GM18519 (cell line): ENCODE measurements around the gene DISP1.

Experiments
- ATAC-seq: cut with Tn5 transposase; IDR thresholded peaks from one replicate; pipeline ENCODE4 v1.9.1; 2021; ENCODE audit warnings: mild to moderate bottlenecking, moderate library complexity; ENCODE audit not compliant: unreplicated experiment, low FRiP score

The DISP1 gene

DNA sequence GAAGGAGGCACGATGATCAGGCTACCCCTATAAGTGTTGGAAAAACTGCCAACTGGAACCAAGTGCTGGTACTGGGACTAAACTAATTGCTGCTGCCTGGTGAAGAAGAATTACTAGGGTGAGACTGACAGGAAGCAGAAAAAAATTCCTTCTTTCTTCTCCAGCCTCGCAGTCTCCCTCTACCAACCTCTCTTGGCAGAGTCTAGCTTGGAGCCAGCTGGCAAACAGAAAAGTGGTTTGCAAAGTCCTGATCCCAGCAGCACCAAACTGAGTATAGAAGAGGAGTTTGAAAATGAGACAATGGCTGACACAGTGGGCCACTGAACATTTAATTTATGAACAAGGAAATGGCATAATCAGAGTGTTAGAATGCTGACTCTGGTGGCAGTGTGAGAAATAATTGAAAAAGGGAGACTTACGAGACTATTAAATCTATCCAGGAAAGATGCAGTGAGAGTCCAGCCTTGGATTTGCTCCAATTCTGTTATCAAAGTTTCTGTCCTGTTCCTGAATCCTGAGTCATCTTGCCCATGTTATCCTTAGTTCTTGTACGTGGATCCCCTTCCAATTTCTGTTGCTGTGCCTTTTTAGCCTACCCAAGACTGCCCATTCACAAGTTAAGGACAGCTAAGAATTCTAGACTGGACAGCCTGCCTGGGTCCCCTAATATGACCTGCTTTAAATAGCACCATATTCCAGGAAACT, 23.7 kb upstream of the DISP1 start:
- no peak for ATAC-seq

DNA sequence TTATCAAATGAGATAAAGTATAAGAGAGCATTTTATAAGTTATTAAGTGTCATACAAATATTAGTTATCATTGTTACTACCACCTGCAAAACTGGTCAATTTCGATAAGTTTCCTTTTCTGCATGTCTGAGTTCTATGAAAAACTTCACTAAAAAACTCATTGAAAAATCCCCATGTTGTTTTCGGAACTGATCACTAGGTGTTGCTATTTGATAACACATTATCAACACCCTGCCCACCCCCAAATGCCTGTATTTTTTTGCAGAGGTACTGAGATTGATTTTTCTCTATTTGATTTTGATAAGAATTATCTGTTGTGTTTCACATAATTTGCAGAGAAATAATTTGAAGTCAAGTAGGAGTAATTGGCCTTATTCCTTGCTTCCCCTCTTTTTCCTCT, 22.1 kb upstream of the DISP1 start:
- no peak for ATAC-seq

DNA sequence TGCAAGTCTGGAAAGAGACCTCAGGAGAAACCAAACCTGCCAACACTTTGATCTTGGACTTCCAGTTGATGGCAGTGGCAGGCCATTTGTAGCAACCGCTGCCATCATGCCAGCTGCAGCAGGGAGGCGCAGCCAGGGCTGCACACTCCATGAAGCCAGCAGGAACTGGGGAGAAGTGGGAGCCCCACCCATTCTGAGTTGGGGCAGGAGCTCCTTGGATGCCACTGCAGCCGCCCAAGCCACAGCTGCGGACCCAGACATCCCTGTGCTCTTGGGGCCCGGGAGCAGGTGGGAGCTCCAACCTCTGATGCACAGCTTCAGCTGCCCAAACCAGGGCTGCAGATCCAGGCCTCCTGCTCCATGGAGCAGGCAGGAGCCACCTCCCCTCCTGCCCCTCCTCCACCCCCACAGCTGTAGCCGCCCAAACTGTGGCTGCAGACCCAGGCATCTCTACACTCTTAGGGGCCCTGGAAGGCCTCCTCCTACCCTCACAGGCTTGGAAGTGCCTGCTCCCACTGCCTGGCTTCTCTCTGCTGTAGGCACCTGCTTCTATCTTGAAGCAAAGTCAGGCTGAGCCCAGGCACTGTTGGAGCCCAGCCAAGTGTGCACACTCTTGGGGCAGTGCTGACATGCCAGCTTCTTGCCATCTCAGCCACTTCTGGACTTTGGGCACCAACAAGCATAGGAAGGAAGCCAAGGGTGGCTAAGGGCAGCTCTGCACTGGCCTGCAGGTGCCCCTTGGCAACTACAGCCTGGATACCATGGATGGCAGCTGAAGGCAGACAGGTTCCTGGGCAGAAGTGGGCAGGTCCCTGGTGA, 20.0 kb upstream of the DISP1 start:
- no peak for ATAC-seq

DNA sequence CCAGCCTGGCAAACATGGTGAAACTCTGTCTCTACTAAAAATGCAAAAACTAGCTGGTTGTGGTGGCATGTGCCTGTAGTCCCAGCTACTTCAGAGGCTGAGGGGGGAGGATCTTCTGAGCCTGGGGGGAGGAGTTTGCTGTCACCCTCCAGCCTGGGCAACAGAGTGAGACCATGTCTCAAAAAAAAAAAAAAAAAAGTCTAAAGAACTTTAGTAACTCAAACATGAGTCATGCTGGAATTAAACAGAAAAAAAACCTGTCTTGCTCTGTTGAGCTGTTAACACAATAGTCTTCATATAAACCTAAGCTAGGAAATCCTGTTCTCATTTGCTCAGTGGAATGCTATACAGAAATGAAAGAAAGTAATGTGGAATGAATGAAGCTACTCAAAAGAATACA, 16.7 kb upstream of the DISP1 start:
- ATAC-seq, result no peak

DNA sequence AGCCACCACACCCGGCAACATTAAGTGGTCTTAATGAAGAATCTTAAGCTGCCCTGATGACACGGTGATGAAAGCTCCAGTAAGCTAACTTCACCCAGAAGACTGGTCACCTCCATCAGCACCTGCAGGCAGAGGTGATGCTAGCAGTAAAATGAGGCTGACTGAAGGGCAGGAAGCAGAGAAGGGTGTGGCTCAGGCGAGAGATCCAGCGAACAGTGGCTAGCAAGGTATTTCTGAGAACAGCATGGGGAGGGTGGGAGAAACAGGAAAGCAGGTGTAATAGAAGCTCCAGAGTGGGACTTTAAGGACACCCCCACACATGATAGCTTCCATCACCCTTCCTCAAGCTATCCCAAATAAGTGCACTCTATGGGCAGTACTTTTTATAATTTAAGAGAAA, 15.9 kb upstream of the DISP1 start:
- ATAC-seq, result no peak

DNA sequence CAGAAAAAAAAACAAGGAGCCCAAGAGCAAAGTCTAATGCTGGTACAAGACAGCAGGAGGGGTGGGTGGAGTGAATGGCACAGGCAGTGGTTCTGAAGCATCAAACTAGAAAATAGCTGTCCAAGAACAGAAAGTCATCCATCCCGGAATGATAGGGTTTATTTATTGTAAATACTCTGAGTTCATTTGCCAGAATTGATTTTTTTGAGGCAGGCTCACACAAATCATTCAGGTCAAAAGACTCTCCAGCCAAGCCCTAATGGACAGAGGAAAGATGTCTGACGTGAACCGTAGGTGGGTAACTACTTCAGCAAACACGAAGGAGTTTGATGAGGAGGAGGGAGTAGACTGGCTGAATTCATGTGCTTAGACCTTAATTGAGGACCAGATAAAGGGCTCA, 13.8 kb upstream of the DISP1 start:
- no peak for ATAC-seq

DNA sequence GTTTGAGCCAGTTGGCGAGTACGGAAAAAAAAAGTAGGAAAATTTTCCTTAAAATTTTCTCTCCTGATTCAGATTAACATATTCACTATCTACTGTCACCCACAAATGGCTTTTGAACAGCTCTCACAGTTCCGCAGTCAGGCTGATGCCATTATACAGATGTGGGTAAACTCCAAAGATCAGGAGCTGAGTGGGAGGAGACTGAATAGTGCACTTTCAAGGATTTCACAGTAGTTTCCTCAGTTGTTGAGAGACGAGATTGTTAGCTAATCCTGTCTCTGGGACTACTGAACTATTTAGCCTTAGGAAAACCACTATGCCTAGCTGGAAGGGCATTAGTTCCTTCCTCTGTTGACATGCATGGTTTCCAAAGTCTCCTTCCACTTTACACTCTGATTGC, 3.2 kb upstream of the DISP1 start:
- ATAC-seq, result no peak

DNA sequence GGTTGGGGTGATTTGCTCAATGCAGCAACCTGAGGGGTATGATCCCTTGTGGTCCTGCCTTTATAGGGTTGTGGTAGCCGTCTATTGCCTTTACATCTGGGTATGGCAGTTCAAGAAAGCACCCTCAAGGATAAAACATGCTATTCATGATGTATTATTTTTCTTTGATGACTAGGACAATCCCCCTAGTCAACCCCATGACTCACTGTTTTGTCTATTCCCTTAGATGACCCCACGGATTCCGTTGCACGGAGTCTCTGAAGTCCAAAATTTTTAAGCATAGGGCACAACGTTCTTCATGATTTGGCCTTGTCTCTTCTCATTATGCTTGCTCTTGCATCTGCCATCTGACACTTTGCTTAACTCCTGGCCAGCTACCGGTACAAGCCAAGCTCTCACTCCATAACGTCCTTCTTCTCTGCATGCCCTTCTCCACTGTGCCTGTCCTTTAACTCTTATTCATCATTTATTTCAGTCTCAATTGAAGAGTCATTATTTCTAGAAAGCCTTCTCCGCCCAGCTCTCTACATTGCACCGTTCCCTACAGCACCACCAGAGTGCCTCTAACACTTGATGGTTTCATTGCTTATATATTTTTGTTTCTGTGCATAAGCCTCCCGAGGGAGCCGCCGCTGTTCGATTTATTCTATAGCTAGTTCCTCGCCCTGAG, 838 bp upstream of the DISP1 start:
- ATAC-seq, result no peak

DNA sequence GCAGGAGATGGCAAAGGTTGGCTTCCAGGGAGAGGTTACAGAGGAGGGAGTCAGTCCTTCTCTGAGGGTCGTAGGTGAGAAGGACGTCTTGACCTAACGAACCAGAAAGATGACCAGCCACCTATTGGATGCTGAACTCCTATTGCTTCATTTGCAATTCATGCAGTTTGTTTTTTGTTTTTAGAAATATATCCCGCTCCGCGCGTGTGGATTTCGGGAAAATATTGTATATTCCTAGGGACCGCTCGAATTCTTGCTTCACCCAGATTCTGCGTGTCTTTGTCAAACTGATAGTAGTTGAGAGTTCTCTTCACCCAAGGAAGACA, 564 bp downstream of the DISP1 start:
- ATAC-seq, result no peak

DNA sequence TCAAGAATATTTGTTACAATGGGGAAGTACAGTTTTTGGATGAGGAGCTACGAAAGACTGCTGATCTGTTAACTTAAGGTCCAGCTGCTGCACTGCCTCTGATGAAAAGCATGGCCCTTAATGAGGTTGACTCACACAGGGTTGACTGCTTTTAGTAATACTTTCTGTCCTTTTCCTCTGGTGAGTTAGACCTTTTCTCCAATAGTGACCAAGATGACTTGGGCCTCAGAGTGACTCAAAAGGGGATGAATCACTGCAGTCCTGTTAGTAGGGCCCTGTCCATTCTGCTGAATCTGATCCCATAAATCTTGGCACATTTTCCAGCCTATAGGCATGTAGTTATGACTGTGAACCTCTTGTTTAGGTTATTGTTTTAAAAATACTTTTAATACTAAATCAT, 2.7 kb downstream of the DISP1 start:
- no peak for ATAC-seq

DNA sequence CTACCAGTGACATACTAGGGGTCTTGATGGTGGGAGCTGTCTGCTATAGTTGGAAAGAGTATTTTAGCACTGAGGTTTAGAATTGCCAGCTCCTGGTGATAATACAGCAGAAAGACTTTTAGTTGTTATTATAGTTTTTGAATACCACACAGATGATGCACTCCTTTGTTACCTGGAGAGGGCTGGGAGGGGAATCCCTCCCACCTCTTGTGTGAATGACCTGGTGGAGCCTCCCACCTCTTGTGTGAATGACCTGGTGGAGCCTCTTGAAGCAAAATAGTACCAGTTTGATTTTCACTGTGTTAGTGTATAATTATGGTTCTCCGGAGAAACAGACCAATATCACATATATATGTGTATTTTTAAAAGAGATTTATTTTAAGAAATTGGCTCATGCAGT, 3.3 kb downstream of the DISP1 start:
- ATAC-seq, result no peak

DNA sequence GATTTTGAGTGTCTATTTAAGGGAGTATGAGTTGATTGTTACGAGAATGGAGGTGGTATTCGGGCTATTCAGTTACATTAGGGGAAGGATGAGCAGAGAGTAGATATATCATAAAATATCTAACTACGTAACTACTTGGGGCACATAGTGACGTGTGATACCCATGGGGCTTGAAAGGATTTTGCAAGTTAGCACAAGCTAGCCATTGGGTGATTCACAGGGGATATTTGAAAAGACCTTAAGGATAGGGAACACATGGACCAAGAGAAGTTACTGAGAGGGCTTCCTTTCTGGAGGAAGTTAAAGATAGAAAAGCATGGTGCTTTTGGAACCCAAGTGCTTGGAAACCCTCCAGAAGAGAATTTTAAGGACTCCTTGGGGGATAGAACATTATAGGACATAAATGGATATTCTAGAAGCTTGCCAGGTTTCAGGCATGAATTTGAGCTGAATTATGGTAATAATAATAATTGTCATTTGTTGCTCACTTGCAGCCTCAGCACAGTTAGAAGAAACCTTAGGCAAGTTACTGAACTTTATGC, 5.4 kb downstream of the DISP1 start:
- ATAC-seq, result no peak

DNA sequence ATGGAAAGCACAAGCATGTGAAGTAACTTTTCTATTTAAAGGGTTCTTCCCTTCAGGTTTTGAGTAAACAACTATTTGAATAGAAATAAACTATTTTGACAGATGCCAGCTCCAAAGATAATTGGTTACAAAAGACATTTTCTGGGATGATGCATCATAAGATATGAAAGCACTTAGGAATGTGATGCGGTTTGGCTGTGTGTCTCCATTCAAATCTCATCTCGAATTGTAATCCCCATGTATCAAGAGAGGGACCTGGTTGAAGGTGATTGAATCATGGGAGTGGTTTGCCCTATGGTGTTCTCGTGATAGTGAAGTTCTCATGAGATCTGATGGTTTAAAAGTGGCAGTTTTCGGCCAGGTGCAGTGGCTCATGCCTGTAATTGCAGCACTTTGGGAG, 6.4 kb downstream of the DISP1 start:
- no peak for ATAC-seq

DNA sequence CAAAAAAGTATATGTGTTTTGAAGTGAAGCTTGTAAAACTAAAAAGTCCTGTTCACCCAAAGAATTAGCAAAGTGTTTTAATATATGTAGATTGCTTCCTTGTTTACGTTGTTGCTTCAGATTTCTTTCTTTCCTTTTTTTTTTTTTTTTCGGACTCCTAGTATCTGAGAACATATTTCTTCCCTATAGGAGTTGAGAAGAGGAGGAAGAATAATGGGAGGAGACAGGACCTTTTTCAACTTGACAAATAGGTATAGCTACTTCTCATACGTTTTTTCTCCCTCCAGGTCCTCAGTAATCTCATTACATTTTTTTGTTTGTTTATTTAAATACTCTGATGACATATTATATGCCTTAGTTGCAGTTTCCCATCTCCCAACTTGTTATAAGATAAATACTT, 8.9 kb downstream of the DISP1 start:
- ATAC-seq, result no peak

DNA sequence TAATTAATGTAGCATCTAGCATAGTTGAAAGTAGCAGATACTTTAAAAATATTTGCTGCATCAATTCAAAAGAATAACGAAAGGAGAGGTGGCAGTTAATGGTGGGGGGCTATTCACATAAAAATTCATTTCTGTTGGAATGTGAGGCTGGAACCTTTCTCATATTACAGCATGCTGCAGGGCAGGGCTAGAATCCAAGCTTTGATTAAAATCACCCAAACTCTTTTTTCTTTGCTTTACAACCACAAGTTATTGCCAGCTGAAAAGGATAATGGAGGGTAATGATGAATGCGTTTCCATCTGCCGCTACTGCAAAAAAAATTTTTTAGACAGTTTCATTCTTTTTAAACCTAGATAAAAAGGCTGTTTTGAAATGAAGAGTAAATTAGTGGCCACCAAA, 9.8 kb downstream of the DISP1 start:
- ATAC-seq, result no peak

DNA sequence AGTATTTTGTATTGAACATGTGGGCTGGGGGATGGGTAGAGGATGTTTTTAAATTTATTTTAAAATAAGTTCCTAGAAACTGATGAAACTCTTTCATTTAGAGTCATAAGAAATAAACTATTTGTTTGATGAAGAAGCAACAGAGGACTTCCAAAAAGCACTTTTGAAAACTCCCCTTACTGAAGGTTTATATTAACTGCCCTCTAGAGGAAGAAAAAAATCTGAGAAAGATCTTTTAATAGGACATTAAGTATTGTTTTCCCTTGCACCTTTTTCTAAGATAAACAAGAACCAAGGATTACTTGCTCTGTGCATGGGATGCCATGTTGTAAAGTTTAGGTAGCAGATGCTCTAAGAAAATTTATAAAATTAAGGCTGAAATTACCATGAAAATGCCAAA, 14.1 kb downstream of the DISP1 start:
- no peak for ATAC-seq

DNA sequence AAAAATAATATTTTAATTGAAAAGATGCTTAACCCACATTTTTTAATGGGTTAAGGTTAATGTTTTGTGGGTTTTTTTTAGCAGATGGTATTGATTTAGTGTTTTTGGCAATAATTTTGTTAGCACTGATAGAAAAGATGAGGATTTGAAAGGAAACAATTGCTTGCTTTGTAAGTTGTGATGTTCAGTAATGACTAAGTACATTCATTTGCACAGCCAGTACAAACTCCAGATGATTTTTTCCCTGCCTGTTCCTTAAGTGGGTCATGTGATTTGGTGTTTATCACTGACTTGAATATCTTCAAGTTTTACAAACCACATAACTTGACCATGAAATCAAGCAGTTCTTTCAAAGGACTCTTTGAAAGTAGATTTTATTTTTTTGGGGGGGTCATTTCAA, 15.0 kb downstream of the DISP1 start:
- ATAC-seq, result no peak

DNA sequence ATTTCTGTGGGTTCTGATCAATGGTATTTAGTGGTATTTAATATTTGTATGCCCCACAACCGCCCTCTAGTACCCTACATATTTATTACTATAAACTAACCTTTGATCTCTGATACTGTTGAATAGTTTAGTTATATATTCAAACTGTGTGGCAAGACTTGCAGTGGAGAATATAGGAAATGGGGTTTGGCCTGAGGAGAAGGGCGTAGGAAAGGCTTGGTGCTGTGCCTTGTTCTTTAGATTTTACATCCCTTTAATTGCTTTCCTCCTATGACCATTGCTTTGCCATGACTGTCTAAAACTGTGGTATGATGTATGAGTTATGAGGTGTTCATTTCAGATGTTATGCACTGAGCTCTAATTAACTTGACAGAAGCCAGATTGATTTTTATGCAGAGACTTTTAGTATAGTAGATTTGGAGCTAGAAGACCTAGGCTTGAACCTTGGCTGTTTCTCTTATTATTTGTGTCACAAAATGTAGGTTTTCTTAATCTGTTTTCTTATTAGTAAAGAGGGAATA, 18.6 kb downstream of the DISP1 start:
- no peak for ATAC-seq

DNA sequence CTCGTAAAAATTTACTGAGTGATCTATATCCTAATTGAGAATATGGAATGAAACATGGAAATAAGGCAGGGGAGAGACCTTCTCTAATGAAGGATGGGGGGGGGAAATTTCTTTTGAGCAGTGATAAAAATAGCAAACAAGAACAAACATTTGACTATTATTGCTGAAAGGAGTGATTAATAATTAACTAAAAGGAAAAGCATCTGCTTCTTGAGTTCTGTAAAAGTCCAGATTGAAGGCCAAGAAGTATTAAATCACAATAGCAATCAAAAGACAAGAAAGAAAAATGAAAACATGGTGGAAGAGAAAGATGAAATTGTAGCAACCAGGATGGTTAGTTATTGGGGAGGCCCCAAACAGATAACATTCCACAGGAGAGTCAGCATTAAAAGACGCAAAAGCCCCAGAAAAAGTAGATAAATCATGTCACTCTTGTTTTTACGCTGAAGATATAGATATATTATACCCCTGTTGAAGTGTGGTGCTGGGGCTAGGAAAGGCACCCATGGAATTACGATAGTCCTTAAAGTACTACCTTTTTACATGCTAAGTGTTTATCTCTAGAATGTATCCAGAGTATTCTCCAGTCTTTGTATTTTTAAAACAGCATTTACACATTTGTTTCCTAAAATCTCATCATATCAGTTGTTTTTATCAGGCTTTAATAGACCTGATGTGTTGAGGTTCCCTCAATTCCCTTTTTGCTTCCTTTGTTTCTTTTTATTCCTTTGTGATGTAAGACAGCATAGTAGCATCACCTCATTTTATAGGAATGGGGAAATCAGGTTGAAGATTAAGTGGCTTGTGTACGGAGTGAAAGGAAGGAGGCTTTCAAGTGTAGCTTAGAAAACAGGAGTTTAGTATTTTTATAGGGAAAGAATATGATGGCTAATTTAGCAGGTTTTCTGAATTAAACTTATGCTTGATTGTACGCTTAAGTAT, 28.9 kb downstream of the DISP1 start:
- ATAC-seq, result no peak

DNA sequence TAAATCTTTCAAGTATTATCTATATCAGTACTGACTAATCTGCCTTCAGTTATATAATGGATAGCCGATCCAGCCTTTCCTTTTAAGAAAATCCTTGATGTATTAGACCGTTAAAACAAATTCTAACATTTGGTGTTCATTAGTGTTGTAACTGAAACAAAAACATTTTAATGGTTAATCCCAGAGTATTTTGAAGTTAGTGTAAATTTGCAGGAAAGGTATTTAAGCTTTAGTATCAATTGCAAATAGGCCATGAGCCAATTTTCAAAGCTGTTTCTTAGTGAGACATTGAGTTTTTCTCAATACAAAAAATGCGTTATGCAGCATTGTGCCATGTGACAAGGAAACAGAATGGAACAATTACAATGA, 29.6 kb downstream of the DISP1 start:
- ATAC-seq, result no peak
